A673 (cell line): ENCODE measurements around the gene SPNS3. TPM values are rescaled to one million over a fixed set of nuclear protein-coding genes. Genes with fewer than 3 reads are reported as not detected.

Experiments used
- BruUV-seq: library from RNA; stranded (reverse); fragments of 400-500 nt; replicated peaks from 2 replicates; lab custom pipeline; 2021; lab: Mats Ljungman, UMichigan
- CTCF ChIA-PET: fragments of 300-600 bp; sonication (Branson Sonifier 250); formaldehyde crosslinking; loops from one replicate; lab custom pipeline; 2022; ENCODE audit warnings: antibody characterized with exemption; lab: Charles Lee
- POLR2A ChIA-PET: fragments of 300-600 bp; sonication (Branson Sonifier 250); formaldehyde crosslinking; loops from one replicate; lab custom pipeline; 2022; ENCODE audit warnings: antibody characterized with exemption; ENCODE audit not compliant: low non-redundant PET; lab: Charles Lee
- DNase-seq: peaks from one replicate; pipeline ENCODE4 v3.0.0-alpha.2; 2015; ENCODE audit warnings: low spot score
- H3K27ac ChIP-seq: fragments of 200-600 bp; sonication (generic); 2 replicates; pipeline ENCODE4 v1.5.1; 2016; ENCODE audit warnings: mixed run types, low read depth, mild to moderate bottlenecking, mixed read lengths, antibody characterized with exemption, low read length; ENCODE audit not compliant: poor library complexity, severe bottlenecking
- H3K27me3 ChIP-seq: fragments of 200-600 bp; sonication (generic); replicated peaks from 2 replicates; pipeline ENCODE4 v1.6.1; 2017; ENCODE audit warnings: mixed run types, low read depth, mild to moderate bottlenecking, mixed read lengths, antibody characterized with exemption, low read length; ENCODE audit not compliant: insufficient read depth, poor library complexity
- H3K36me3 ChIP-seq: fragments of 200-600 bp; sonication (generic); 2 replicates; pipeline ENCODE4 v1.6.1; 2016; ENCODE audit warnings: mixed run types, mild to moderate bottlenecking, mixed read lengths, antibody characterized with exemption, low read length; ENCODE audit not compliant: insufficient read depth, poor library complexity, severe bottlenecking
- H3K4me1 ChIP-seq: fragments of 200-600 bp; sonication (generic); 2 replicates; pipeline ENCODE4 v1.6.1; 2017; ENCODE audit warnings: mixed run types, mild to moderate bottlenecking, mixed read lengths, antibody characterized with exemption, low read length; ENCODE audit not compliant: insufficient read depth, poor library complexity, severe bottlenecking
- H3K4me3 ChIP-seq: fragments of 200-600 bp; sonication (generic); 2 replicates; pipeline ENCODE4 v1.5.1; 2016; ENCODE audit warnings: low read depth, mixed run types, mild to moderate bottlenecking, mixed read lengths, low read length; ENCODE audit not compliant: poor library complexity, severe bottlenecking
- H3K9me3 ChIP-seq: fragments of 200-600 bp; sonication (generic); 2 replicates; pipeline ENCODE4 v1.6.1; 2016; ENCODE audit warnings: mixed run types, low read depth, mild to moderate bottlenecking, mixed read lengths, antibody characterized with exemption, low read length; ENCODE audit not compliant: poor library complexity, severe bottlenecking
- CTCF ChIP-seq: fragments of 300-800, 200-600 bp; sonication (generic); conservative IDR thresholded peaks from 2 replicates; pipeline ENCODE4 v1.5.1; 2017; ENCODE audit warnings: low read depth, mild to moderate bottlenecking, antibody characterized with exemption, low read length, moderate library complexity, mixed read lengths
- EZH2 ChIP-seq: fragments of 200-600 bp; sonication (generic); IDR thresholded peaks from 2 replicates; pipeline ENCODE4 v1.6.1; 2017; ENCODE audit warnings: borderline replicate concordance, low read depth, mild to moderate bottlenecking, mixed read lengths, antibody characterized with exemption, low read length; ENCODE audit not compliant: poor library complexity, severe bottlenecking
- intact Hi-C: fragments of 100-400 bp; cut with micrococcal nuclease; formaldehyde crosslinking; loops from one replicate; pipeline ENCODE4 v1.10.0; 2022; ENCODE audit not compliant: unreplicated experiment
- total RNA-seq: library from RNA; stranded (reverse); gene quantifications from 2 replicates; pipeline ENCODE4 v1.2.3, GENCODE V29; 2021

Gene SPNS3
- total RNA-seq, 1 experiment from 2014 or later, result not detected

GRCh38 chr17:4445731-4446130 lies 12.0 kb downstream of the SPNS3 start:
- Histone ChIP-seq H3K36me3 (no peaks in the 10 kb centered on the region), H3K4me3 (no peak overlapping the region), H3K9me3 (no peaks in the 10 kb centered on the region), H3K4me1 (no peaks in the 10 kb centered on the region), H3K27me3 (no peaks in the 10 kb centered on the region), H3K27ac (no peak overlapping the region)
- intact Hi-C loops, result no loop called here
- no TSS peak for BruUV-seq
- no peak for TF ChIP-seq EZH2
- no peak for TF ChIP-seq CTCF
- ChIA-PET CTCF (no interaction called here), POLR2A (no interaction called here)
- no peak for DNase-seq

- H3K27me3 ChIP-seq, result no peaks in the 10 kb centered on the region
- H3K4me3 ChIP-seq, result no peak overlapping the region
- POLR2A ChIA-PET, result no interaction called here
- no peaks in the 10 kb centered on the region for H3K9me3 ChIP-seq
- DNase-seq, result no peak
- H3K27ac ChIP-seq, result no peak overlapping the region
- H3K4me1 ChIP-seq, result no peaks in the 10 kb centered on the region
- intact Hi-C loops, result no loop called here
- CTCF ChIA-PET, result no interaction called here
- no peaks in the 10 kb centered on the region for H3K36me3 ChIP-seq
- no TSS peak for BruUV-seq
- TF ChIP-seq CTCF (no peak), EZH2 (no peak)
Observed at GRCh38 chr17:4446326-4447071, 12.8 kb downstream of the SPNS3 start.

GRCh38 chr17:4448197-4448980 lies 14.6 kb downstream of the SPNS3 start:
- Histone ChIP-seq H3K36me3 (no peaks in the 10 kb centered on the region), H3K27ac (no peak overlapping the region), H3K9me3 (no peaks in the 10 kb centered on the region), H3K4me3 (no peak overlapping the region), H3K27me3 (no peaks in the 10 kb centered on the region), H3K4me1 (no peaks in the 10 kb centered on the region)
- intact Hi-C loops, result no loop called here
- no peak for DNase-seq
- ChIA-PET CTCF (no interaction called here), POLR2A (no interaction called here)
- TF ChIP-seq EZH2 (no peak), CTCF (no peak)
- no TSS peak for BruUV-seq
